Measurements from ENCODE around the gene TIMP4.

The TIMP4 gene

GRCh38 chr3:12158387-12159226 is at the start of gene TIMP4:
Gene TIMP4, minus strand, starts transcription at chr3:12158912. Its CDS starts 72 bp downstream, at chr3:12158840.
- in situ Hi-C loops (cut with MboI; ENCODE audit: low sequenced_read_pairs) = no loop called here

GRCh38 chr3:12205171-12205570 is 46.5 kb upstream of the TIMP4 start:
- in situ Hi-C loops (cut with MboI; ENCODE audit: low sequenced_read_pairs) = no loop called here

GRCh38 chr3:12201813-12202212 is 43.1 kb upstream of the TIMP4 start:
- in situ Hi-C loops (cut with MboI; ENCODE audit: low sequenced_read_pairs) = no loop called here

DNA sequence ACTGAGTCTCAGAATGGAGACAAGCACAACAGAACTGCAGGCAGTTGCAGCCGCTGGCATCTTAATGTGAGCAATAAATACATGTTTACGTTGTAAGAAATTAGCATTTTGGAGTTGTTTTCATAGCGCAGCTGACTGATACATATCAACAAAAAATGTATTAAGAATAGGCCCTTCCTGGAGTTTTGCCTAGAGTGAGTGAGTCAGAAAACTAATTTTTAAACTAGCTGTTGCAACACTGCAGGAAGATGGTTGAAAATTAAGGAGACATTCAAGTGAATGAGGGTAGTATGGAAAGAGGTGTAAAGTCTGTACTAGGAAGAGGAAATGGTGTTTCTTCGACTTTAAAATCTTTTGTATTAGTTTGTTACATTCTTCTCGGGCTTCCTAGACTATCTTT is 39.6 kb upstream of the TIMP4 start:
- in situ Hi-C loops (cut with MboI; ENCODE audit: low sequenced_read_pairs) = no loop called here

DNA sequence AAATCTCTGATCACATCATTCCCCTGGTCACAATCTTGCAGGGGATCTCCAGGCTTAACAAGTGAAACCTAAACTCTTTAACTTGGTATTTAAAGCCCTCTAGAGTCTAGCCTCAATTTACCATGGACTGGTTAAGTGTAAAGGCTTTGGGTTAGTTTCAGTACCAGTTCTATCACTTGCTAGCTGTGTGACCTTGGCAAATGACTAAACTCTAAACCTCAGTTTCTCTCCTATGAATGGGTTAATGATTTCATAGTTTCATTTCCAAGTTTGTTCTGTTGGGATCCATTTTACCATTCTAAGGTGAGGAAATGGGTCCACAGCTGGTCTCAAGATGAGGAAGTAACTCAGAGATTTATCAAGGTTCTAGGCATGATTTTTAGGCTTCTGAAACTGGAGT is 38.8 kb upstream of the TIMP4 start:
- in situ Hi-C loops (cut with MboI; ENCODE audit: low sequenced_read_pairs) = no loop called here

GRCh38 chr3:12196684-12197083 is 38.0 kb upstream of the TIMP4 start:
- in situ Hi-C loops (cut with MboI; ENCODE audit: low sequenced_read_pairs) = no loop called here

GRCh38 chr3:12195231-12195630 is 36.5 kb upstream of the TIMP4 start:
- in situ Hi-C loops (cut with MboI; ENCODE audit: low sequenced_read_pairs) = no loop called here

DNA sequence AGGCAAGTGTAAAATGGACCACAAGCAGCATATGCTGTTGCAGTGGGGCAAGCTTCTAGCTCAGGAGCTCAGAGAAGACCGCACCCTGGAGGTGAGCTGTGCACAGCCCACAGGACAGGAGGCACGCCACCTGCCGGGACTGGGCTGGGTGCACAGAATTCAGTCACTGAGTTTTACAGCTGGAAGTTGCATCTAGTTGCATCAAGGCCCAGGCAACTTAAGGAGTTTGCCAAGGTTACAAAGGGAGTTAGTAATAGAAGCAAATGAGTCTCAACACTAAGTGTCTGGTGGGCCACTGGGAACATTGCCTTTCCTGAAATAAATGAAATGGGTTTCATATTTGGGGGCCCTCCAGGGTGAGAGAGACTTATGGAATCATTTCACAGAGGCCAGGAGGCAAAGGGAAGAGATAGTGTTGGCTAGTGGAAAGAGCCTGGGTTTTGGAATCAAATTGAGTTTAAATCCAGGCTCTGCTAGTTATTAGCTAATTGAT is 36.0 kb upstream of the TIMP4 start:
- in situ Hi-C loops (cut with MboI; ENCODE audit: low sequenced_read_pairs) = no loop called here

DNA sequence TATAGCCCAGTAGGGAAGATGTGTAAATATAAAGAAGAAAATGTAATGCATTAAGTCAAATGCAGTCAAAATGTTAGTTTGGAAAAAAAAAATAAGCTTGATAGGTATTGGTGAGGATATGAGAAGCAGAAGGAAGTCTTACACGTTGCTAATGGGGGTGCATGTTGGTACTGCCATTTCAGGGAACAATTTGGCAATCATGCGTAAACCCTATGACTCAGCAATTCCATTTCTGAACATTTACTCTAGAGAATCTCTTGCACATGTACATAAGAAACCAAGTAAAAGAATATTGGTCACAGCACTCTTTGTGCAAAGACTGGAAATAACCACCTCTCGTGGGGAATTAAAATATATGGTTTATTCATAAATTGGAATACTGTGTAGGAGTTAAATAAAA is 35.5 kb upstream of the TIMP4 start:
- in situ Hi-C loops (cut with MboI; ENCODE audit: low sequenced_read_pairs) = no loop called here

DNA sequence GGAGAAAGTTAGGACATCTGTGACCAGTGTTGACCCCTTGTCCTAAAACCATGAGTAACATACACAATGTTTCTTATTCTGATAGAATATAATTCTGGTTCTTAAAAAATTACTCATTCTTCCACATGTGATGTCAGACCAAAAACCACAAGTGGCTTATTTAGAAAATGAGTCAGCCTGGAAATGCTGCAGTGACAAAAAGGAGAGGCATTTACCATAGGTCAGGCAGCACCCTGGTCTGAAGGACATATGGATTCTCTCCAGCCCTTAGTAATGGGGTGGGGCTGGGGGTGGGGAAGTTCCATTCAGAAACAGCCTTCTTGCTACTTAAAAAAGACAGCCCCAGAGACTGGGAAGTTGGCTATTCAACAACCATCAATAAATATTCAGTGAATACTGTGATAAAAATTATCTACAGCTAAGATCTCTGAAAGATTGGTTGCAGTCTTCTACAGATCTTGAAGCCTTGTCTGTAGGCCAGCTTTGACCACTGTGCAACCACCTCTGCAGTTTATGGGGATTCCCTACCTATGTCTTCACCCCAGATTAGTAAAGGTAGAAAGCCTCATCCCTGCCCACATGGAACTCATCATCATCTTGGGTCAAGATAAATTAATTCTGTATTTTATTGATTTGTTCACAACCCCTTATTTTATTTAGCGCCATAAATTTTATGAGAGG is 34.9 kb upstream of the TIMP4 start:
- in situ Hi-C loops (cut with MboI; ENCODE audit: low sequenced_read_pairs) = no loop called here

DNA sequence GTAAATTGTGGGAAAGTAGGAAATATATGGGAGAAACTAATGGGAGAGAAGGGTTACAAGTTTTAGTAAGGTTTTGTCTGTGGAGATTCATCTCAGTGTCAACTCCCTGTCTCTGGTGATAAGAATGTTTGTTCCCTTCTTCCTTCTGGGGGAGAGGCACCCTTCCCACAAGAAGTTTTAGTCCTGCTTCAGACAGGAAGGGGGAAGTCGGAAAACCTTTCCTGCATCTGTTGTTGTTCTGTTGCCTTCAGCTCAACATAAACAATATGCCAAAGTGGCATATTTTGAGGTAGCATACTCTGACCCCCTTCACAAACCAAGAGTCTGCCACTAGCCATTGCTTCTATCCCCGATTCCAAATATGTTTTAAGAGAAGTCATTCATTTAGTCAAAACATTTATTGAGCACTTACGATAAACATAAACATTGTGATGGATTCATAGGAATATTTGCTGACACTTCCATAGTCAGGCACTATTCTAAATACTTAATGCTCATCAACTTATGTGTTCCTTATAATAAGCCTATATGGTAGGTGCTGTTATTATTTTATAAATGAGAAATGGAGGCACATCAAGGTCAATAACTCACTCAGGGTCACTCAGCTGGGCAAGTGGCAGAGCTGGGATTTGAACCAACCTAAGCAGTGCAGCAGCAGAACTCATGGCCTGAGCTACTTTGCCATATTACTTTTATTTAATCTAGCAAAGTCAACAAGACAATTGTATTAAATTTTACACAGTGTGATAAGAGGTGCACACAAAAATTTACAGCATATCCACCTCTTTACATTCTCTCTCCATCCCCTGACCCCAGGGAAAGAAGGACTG is 34.2 kb upstream of the TIMP4 start:
- in situ Hi-C loops (cut with MboI; ENCODE audit: low sequenced_read_pairs) = no loop called here

DNA sequence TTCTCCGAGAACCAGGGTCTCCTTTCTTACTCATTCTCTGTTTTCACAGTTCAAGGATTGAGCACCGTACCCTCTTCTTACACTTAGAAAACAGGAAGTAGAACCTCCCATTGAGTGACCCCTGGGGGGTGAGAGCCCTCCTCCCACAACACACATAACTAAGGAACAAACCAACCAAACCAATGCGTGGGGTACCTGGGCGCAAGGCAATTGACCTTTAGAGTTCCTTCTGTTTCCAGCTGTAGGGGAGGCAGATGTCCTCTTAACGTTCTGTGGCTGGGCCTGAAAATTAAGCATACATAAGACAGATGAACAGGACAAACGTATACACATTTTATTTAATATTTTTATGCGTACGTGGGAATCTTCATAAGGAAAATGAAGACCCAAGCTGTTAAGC is 33.5 kb upstream of the TIMP4 start:
- in situ Hi-C loops (cut with MboI; ENCODE audit: low sequenced_read_pairs) = no loop called here

- in situ Hi-C loops (cut with MboI; ENCODE audit: low sequenced_read_pairs) = no loop called here
These were observed 32.8 kb upstream of the TIMP4 start for GRCh38 chr3:12191559-12191958.

- in situ Hi-C loops (cut with MboI; ENCODE audit: low sequenced_read_pairs) = no loop called here
These were observed 32.1 kb upstream of the TIMP4 start for GRCh38 chr3:12190832-12191231.

- in situ Hi-C loops (cut with MboI; ENCODE audit: low sequenced_read_pairs) = no loop called here
These were observed 31.6 kb upstream of the TIMP4 start for GRCh38 chr3:12190221-12190807.

DNA sequence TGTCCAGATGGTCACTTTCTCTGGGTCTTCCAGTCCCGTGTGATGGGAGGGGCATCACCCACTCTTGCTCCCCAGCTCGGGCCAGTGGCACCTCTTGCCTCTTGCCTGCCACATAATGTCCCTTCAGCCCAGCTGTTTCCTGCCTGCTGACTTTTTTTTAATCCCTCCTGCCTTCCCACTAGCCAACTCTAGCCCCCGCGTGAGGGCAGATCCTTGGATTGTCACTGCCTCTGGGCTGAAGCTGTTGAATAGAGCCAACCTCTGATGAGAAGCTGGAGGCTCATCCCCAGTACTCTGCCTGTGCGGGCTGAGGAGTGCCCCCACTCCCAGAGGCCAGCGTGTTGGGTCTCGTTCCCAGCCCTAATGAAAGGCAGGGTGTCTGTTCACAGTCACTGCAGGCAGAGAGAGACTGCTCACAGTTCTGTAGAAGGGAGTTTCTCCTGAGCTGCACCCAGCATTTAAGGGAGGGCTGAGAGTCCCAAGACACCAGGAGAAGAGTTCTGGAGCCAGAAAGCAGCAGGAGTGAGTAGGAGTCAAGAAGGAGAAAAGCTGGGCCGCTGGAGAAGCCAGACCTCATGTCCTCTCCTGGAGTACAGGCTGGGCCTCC is 30.1 kb upstream of the TIMP4 start:
- in situ Hi-C loops (cut with MboI; ENCODE audit: low sequenced_read_pairs) = no loop called here

DNA sequence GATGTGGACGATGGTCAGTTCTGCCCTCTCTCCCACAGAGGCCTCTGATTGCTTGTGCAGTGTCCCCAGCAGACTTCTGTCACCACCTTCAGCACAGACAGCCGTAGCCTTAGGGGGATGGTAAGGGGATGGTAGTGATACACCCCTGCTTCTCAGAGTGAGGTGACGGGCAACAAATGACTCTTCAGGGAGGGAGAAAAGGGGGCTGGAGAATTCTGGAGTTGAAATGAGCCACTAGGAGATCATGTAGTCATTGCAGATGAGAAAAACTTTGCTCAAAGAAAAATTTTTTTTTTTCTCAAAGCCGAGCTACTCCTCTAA is 29.6 kb upstream of the TIMP4 start:
- in situ Hi-C loops (cut with MboI; ENCODE audit: low sequenced_read_pairs) = no loop called here

DNA sequence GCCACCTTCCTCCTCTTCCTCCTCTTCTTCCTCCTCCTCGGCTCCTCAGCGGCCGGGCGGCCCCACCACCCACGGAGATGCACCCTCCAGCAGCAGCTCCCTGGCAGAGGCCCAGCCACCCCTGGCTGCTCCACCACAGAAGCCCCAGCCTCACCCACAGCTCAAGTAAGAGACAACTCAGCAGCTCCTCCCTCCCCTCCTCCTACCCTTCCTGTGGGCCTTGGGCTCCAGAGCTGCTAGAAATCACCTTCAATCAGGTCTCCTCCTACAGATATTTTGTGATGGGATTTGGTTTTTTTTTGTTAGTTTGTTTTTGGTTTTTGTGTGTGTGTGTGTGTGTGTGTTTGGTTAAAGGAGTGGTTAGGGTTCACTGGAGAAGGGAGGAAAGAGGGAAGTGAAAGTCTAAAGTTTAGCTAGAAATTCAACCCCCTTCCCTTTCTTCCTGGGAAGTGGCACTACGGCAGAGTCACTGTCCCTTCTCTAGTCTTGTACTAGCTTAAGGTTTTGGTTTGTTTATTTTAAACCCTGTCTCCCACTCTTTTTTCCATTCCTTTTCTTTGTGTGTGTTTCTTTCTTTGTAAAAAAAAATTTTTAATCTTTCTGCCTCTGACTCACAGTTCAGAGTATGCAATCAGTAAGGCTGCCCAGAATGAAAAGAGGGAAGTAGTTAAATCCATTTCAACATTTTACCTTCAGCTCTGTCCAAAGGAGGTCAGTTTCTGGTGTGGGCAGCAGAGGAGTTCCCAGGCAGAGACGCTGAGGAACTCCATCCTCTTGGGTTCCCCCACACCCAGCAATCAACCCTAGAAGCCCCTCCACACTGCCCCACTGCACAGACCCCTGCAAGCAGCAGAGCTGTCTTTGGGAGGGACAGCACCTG is 29.0 kb upstream of the TIMP4 start:
- in situ Hi-C loops (cut with MboI; ENCODE audit: low sequenced_read_pairs) = no loop called here

DNA sequence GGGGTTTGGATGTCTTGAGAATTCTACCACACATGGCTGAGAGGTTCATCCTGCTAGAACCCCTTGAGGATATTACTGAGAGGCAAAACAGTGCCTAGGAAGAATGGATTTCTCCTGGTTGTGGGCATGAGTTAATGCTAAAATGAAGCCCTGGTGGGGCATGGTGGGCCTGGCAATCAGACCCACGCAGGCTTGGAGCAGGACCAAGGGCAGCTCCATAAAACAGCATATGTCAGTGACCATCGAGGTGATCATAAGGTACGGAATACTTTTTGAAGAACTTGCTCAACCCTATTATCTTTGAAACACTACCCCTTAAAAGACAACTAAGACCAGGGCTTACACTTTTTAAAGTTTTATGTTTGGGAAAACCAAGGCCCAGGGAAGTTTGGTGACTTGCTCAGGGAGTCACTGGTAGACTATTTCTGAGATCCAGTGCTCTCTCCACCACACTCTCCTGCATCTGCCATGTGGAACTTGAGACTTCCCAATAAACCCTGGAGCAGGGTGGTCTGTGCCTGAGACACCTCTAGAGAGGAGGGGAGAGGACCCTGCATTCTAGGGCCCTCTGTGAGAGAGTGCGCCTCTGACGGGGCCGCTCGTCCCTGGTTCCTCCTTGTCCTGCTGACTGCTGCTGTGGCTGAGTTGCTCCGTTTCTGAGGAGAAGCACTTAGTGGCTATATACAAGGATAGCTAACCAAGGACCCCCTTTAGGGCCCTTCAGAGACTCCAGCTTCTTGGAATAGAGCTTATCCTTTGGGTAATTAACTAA is 28.0 kb upstream of the TIMP4 start:
- in situ Hi-C loops (cut with MboI; ENCODE audit: low sequenced_read_pairs) = no loop called here

Data from HL-60/S4 (cell line).